GM12801 (cell line): ENCODE data around the gene DCTN1.

Source experiments
- CTCF ChIP-seq: IDR thresholded peaks from one replicate; pipeline ENCODE4 v1.5.1; 2011; ENCODE audit warnings: control low read depth; ENCODE audit not compliant: insufficient read length; ENCODE audit errors: extremely low read depth

Gene DCTN1

GRCh38 chr2:74423231-74424095 is 43.4 kb upstream of the DCTN1 start:
- TF ChIP-seq CTCF, result no peak

DNA sequence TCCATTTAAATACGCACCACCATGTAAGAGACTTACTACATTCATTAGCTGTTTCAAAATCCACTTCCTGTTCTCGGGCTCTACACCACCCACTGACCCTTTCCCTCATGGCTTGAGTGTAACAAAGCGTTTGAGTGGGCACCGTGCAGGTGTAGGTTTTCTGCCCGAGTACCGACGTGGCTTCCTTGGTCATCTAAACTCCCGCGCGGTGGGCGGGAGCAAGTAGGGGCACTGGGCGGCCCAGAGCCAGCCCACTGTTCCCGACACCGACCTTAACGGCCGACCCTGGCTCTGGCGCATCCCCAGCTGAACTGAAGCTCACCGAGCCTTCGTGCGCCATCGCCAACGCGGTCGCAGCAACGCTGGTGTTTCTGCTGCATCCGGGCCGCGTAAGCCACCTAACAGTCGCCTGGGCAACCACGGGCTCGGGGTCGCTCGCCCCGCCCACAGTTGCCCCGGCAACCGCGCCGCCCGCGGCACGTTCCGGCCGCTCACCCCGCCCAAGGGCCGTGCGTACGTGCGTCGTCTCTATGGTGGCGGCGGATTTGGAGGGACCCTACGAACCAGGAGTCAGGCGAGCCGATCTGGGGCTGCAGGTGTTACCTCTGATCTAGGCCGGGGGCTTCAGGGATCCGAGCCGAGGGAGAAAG is 41.2 kb upstream of the DCTN1 start, which contains the start of the genes C2orf81 and WDR54:
Gene C2orf81 (minus strand): TSS at position 399 of the 650 bp plus-strand sequence. CDS start 59 bp downstream, at position 340.
Gene WDR54 (plus strand): TSS at position 510 of the 650 bp plus-strand sequence. CDS start 424 bp downstream, outside the sequence.
- TF ChIP-seq CTCF, result no peak

GRCh38 chr2:74420006-74420405 is 39.9 kb upstream of the DCTN1 start:
- no peak for TF ChIP-seq CTCF

- no peak for TF ChIP-seq CTCF
Measured at GRCh38 chr2:74419345-74419744, 39.2 kb upstream of the DCTN1 start.

DNA sequence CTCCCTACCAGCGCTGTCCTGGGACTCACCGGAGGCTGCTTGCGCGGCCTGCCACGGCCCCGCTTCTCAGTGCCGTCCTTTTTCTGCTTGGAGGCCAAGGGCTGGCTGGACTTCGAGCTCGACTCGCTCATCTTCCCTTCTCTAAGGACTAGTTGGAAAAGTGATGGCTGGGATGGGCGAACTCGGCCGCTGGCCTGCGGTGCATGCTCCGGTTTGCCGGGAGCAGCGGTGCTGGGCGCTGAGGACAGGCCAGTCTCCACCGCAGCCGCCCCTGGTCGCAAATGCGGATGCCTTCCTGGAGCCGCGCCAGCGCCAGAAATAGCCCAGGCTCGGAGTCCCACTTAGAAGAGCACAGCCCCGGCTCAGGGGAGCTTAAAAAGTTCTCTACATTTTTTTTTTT is 38.2 kb upstream of the DCTN1 start:
- no peak for TF ChIP-seq CTCF

DNA sequence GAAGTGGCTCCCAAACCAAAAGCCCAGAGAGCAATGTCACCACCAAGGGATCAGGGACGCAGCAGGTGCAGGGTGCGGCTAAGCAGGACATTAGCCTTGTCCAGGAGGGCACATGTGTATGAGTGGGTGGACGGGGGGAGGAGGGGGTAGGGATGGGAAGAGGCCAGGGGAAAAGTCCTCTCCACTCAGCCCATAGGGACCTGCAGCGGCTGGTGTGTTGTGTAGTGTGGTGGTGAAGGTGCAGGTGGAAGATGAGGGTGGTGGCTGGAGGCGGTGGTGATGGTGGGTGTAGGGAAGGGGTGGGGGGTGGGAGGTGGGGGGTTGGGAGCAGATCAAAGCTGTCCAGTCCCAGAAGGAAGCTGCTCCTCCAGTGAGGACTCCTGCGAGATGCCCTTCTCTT is 37.7 kb upstream of the DCTN1 start:
- no peak for TF ChIP-seq CTCF

GRCh38 chr2:74417197-74417596 is 37.1 kb upstream of the DCTN1 start:
- TF ChIP-seq CTCF, result no peak
